Osteoblast (primary cell): ENCODE results near the gene TBC1D5. TPM values are rescaled to one million over a fixed set of nuclear protein-coding genes. Genes with fewer than 3 reads are reported as not detected.

Source experiments
- DNase-seq: peaks from one replicate; pipeline ENCODE4 v3.0.0; 2011; ENCODE audit warnings: low spot score, mixed read lengths; ENCODE audit not compliant: insufficient read length; ENCODE audit errors: missing footprints
- H2AFZ ChIP-seq: 2 replicates; pipeline ENCODE4 v1.6.0; 2011; ENCODE audit warnings: mild to moderate bottlenecking, low read length
- H3K27ac ChIP-seq: 2 replicates; pipeline ENCODE4 v1.5.1; 2011; ENCODE audit warnings: mild to moderate bottlenecking, low read depth, low read length, moderate library complexity
- H3K27me3 ChIP-seq: 2 replicates; pipeline ENCODE4 v1.6.0; 2012; ENCODE audit warnings: mild to moderate bottlenecking, control low read depth, inconsistent platforms, low read length, moderate library complexity; ENCODE audit not compliant: insufficient read depth
- H3K36me3 ChIP-seq: 2 replicates; pipeline ENCODE4 v1.5.1; 2011; ENCODE audit warnings: mild to moderate bottlenecking, low read length, control low read depth, moderate library complexity; ENCODE audit not compliant: insufficient read depth
- H3K4me1 ChIP-seq: 2 replicates; pipeline ENCODE4 v1.5.1; 2011; ENCODE audit warnings: mild to moderate bottlenecking, low read length, control low read depth, moderate library complexity; ENCODE audit not compliant: insufficient read depth
- H3K4me2 ChIP-seq: 2 replicates; pipeline ENCODE4 v1.6.0; 2011; ENCODE audit warnings: mild to moderate bottlenecking, low read length; ENCODE audit not compliant: insufficient read depth
- H3K4me3 ChIP-seq: fragments of 200-600 bp; sonication (generic); 3 replicates; pipeline ENCODE4 v1.5.1; 2012; ENCODE audit warnings: mild to moderate bottlenecking, low read length, inconsistent platforms; ENCODE audit not compliant: insufficient read depth
- H3K79me2 ChIP-seq: 2 replicates; pipeline ENCODE4 v1.6.0; 2012; ENCODE audit warnings: mild to moderate bottlenecking, low read length, control low read depth, inconsistent platforms; ENCODE audit not compliant: insufficient read depth
- H3K9me3 ChIP-seq: 2 replicates; pipeline ENCODE4 v1.5.1; 2011; ENCODE audit warnings: low read depth, low read length, control low read depth
- H4K20me1 ChIP-seq: 2 replicates; pipeline ENCODE4 v1.6.0; 2012; ENCODE audit warnings: mild to moderate bottlenecking, low read length, control low read depth; ENCODE audit not compliant: insufficient read depth
- total RNA-seq: library from RNA; depleted of rRNA; stranded (reverse); fragments of >200 nt; gene quantifications from 2 replicates; pipeline ENCODE4 v1.2.3, GENCODE V29; 2012
- TF ChIP-seq, protein P1 (sequence below): IDR thresholded peaks from 2 replicates; pipeline ENCODE4 v1.5.1; 2011; ENCODE audit warnings: mild to moderate bottlenecking, low read depth, low read length, moderate library complexity; ENCODE audit errors: extremely low read depth

The TBC1D5 gene
- total RNA-seq, 1 donor, result 117 TPM

DNA sequence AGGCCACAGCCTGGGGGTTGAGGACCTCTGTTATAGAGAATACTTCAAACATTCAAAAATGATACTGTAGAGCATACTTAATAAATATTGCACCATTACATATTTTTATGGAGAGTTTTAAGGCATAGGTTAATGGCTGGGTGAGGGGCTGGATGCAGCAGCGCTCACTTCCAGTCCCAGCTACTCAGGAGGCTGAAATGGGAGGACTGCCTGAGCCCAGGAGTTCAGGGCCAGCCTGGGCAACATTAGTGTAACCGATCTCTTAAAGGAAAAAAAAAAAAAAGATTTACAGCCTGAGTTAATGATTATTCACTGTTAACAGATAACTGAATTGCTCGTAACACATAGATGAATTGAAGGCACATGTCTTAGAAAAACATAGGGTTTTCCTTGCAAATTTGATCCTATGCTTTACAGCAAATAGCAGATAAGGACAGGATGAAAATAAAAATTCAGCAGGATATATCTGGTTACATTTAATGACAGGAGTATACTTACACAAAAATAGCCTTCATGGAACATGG lies 282.9 kb downstream of the TBC1D5 start:
- no peaks in the 10 kb centered on the region for H3K79me2 ChIP-seq
- H3K9me3 ChIP-seq, result no peaks in the 10 kb centered on the region
- no peak overlapping the region for H3K4me2 ChIP-seq
- no peak overlapping the region for H3K4me3 ChIP-seq
- no peak overlapping the region for H2AFZ ChIP-seq
- H3K4me1 ChIP-seq, result no peaks in the 10 kb centered on the region
- TF ChIP-seq, protein P1, sequence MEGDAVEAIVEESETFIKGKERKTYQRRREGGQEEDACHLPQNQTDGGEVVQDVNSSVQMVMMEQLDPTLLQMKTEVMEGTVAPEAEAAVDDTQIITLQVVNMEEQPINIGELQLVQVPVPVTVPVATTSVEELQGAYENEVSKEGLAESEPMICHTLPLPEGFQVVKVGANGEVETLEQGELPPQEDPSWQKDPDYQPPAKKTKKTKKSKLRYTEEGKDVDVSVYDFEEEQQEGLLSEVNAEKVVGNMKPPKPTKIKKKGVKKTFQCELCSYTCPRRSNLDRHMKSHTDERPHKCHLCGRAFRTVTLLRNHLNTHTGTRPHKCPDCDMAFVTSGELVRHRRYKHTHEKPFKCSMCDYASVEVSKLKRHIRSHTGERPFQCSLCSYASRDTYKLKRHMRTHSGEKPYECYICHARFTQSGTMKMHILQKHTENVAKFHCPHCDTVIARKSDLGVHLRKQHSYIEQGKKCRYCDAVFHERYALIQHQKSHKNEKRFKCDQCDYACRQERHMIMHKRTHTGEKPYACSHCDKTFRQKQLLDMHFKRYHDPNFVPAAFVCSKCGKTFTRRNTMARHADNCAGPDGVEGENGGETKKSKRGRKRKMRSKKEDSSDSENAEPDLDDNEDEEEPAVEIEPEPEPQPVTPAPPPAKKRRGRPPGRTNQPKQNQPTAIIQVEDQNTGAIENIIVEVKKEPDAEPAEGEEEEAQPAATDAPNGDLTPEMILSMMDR, result no peak
- H3K27ac ChIP-seq, result no peak overlapping the region
- no peaks in the 10 kb centered on the region for H3K36me3 ChIP-seq
- H3K27me3 ChIP-seq, result no peaks in the 10 kb centered on the region
- no peaks in the 10 kb centered on the region for H4K20me1 ChIP-seq
- no peak for DNase-seq

DNA sequence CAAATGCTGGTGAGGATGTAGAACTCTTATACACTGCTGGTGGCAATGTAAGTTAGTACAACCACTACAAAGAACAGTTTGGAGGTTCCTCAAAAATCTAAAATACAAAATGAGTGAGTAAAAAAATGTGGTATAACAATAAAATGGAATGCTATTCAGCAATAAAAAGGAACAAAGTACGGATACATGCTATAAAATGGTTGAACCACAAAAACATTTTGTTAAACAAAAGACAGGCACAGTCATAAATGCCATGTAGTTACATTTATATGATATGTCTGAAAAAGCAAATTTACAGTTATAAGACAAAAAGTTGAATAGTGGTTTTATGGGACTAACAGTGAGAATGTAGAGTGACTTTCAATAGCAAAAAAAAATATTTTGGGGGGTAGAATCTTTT lies 285.8 kb downstream of the TBC1D5 start:
- H4K20me1 ChIP-seq, result no peaks in the 10 kb centered on the region
- no peak overlapping the region for H2AFZ ChIP-seq
- H3K79me2 ChIP-seq, result no peaks in the 10 kb centered on the region
- no peak overlapping the region for H3K27ac ChIP-seq
- TF ChIP-seq, protein P1, result no peak
- no peaks in the 10 kb centered on the region for H3K9me3 ChIP-seq
- no peaks in the 10 kb centered on the region for H3K4me1 ChIP-seq
- DNase-seq, result no peak
- no peaks in the 10 kb centered on the region for H3K27me3 ChIP-seq
- H3K4me2 ChIP-seq, result no peak overlapping the region
- no peak overlapping the region for H3K4me3 ChIP-seq
- no peaks in the 10 kb centered on the region for H3K36me3 ChIP-seq

DNA sequence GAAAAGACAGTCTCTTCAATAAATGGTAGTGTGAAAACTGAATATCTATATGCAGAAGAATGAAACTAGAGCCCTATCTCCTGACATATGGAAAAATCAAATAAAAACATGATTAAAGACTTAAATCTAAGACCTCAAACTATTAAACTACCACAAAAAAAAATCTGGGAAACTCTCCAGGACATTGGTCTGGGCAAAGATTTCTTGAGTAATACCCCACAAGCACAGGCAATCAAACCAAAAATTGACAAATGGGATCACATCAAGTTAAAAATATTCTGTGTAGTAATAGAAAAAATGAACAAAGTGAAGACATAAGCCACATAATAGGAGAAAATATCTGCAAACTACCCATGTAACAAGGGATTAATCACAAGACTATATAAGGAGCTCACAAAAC lies 286.4 kb downstream of the TBC1D5 start:
- Histone ChIP-seq H3K4me3 (no peak overlapping the region), H3K27ac (no peak overlapping the region), H3K79me2 (no peaks in the 10 kb centered on the region), H3K4me1 (no peaks in the 10 kb centered on the region), H3K9me3 (no peaks in the 10 kb centered on the region), H4K20me1 (no peaks in the 10 kb centered on the region), H3K27me3 (no peaks in the 10 kb centered on the region), H3K36me3 (no peaks in the 10 kb centered on the region), H2AFZ (no peak overlapping the region), H3K4me2 (no peak overlapping the region)
- DNase-seq, result no peak
- TF ChIP-seq, protein P1, result no peak

DNA sequence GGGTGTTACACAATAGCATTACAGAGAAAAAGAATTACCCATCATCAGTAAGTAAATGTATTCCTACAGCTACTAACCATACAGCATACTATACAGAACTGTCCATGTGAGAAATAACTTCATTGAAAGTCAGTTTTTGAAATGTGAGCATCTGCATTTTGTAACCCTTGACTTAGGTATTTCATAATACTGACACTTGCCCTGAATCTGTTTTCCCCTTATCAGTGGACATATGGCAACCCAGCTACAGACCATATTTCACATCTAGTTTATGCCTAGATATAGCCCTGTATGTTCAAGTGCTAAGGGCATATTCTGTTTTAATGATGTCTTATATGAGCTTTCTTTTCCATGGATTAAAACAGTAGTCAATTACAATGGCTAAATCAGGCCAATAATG lies 297.6 kb downstream of the TBC1D5 start:
- H3K27me3 ChIP-seq, result no peaks in the 10 kb centered on the region
- H3K79me2 ChIP-seq, result no peaks in the 10 kb centered on the region
- no peak overlapping the region for H2AFZ ChIP-seq
- peaks cover 8% of the 10 kb centered on the region for H3K4me1 ChIP-seq
- TF ChIP-seq, protein P1, result no peak
- DNase-seq, result no peak
- H3K4me3 ChIP-seq, result no peak overlapping the region
- no peak overlapping the region for H3K4me2 ChIP-seq
- no peaks in the 10 kb centered on the region for H3K9me3 ChIP-seq
- H4K20me1 ChIP-seq, result no peaks in the 10 kb centered on the region
- H3K36me3 ChIP-seq, result no peaks in the 10 kb centered on the region
- H3K27ac ChIP-seq, result no peak overlapping the region
